Endothelial cell of hepatic sinusoid (primary cell): ENCODE measurements around the gene TNFSF12.

Source experiments
- in situ Hi-C: cut with HindIII; loops from 2 replicates; pipeline ENCODE4 v1.10.0; 2017; ENCODE audit warnings: low sequenced_read_pairs

The TNFSF12 gene

GRCh38 chr17:7541074-7541621, 7.7 kb upstream of the TNFSF12 start:
- in situ Hi-C loops, result no loop called here

- in situ Hi-C loops, result no loop called here
Measured at GRCh38 chr17:7544911-7545310, 3.9 kb upstream of the TNFSF12 start.

GRCh38 chr17:7549401-7550055, 670 bp downstream of the TNFSF12 start:
- in situ Hi-C loops, result loop anchor here (25.0 kb wide), 1 partner anchor 87 kb away; no protein-coding TSS in a partner anchor

GRCh38 chr17:7550344-7550743, 1.5 kb downstream of the TNFSF12 start:
- in situ Hi-C loops, result loop anchor here (25.0 kb wide), 1 partner anchor 88 kb away; no protein-coding TSS in a partner anchor

GRCh38 chr17:7551396-7551795, 2.5 kb downstream of the TNFSF12 start:
- in situ Hi-C loops, result loop anchor here (25.0 kb wide), 1 partner anchor 89 kb away; no protein-coding TSS in a partner anchor

GRCh38 chr17:7552621-7553051, 3.8 kb downstream of the TNFSF12 start:
- in situ Hi-C loops, result loop anchor here (25.0 kb wide), 1 partner anchor 90 kb away; no protein-coding TSS in a partner anchor

GRCh38 chr17:7553356-7553755, 4.5 kb downstream of the TNFSF12 start:
- in situ Hi-C loops, result loop anchor here (25.0 kb wide), 1 partner anchor 91 kb away; no protein-coding TSS in a partner anchor

GRCh38 chr17:7555320-7555948, 6.6 kb downstream of the TNFSF12 start:
- in situ Hi-C loops, result loop anchor here (25.0 kb wide), 1 partner anchor 93 kb away; no protein-coding TSS in a partner anchor

- in situ Hi-C loops, result loop anchor here (25.0 kb wide), 1 partner anchor 94 kb away; no protein-coding TSS in a partner anchor
Measured at GRCh38 chr17:7556627-7557026, 7.8 kb downstream of the TNFSF12 start.

- in situ Hi-C loops, result loop anchor here (25.0 kb wide), 1 partner anchor 95 kb away; no protein-coding TSS in a partner anchor
Measured at GRCh38 chr17:7557147-7557764, 8.4 kb downstream of the TNFSF12 start.

- in situ Hi-C loops, result loop anchor here (25.0 kb wide), 1 partner anchor 96 kb away; no protein-coding TSS in a partner anchor
Measured at GRCh38 chr17:7557775-7558543, 9.1 kb downstream of the TNFSF12 start.

- in situ Hi-C loops, result loop anchor here (25.0 kb wide), 1 partner anchor 96 kb away; no protein-coding TSS in a partner anchor
Measured at GRCh38 chr17:7558544-7559319, 9.9 kb downstream of the TNFSF12 start, which contains the start of gene TNFSF13. Gene TNFSF13 (plus strand): TSS chr17:7558750. CDS start chr17:7559040, 290 bp downstream.

- in situ Hi-C loops, result loop anchor here (25.0 kb wide), 1 partner anchor 97 kb away; no protein-coding TSS in a partner anchor
Measured at GRCh38 chr17:7559320-7560171, 10.7 kb downstream of the TNFSF12 start.

- in situ Hi-C loops, result loop anchor here (25.0 kb wide), 1 partner anchor 98 kb away; no protein-coding TSS in a partner anchor
Measured at GRCh38 chr17:7560172-7561027, 11.5 kb downstream of the TNFSF12 start.

- in situ Hi-C loops, result loop anchor here (25.0 kb wide), 1 partner anchor 99 kb away; no protein-coding TSS in a partner anchor
Measured at GRCh38 chr17:7561028-7561575, 12.2 kb downstream of the TNFSF12 start.

GRCh38 chr17:7561589-7562207, 12.8 kb downstream of the TNFSF12 start, which contains the start of gene SENP3:
Gene SENP3 (plus strand): TSS chr17:7561919. CDS start chr17:7563077, 1,158 bp downstream.
- in situ Hi-C loops, result loop anchor here (25.0 kb wide), 1 partner anchor 99 kb away; no protein-coding TSS in a partner anchor
